Vagina (tissue), 2 donors: ENCODE data around the gene AFAP1.

Source experiments
- CTCF ChIP-seq, 3 experiments: fragments of 450-650 bp in 2 of 3; fragments of 200-600 bp in 1 of 3; sonication (generic) in 1 of 3; IDR thresholded peaks; one replicate each; pipeline ENCODE4 v1.5.1; 2017 to 2019; ENCODE audit warnings: antibody characterized with exemption in 3 of 3, mild to moderate bottlenecking in 2 of 3, moderate library complexity in 2 of 3
- POLR2A ChIP-seq, 2 donors: fragments of 450-650 bp; IDR thresholded peaks; one replicate each; pipeline ENCODE4 v1.6.1; 2017; ENCODE audit warnings: antibody characterized with exemption in 2 of 2, mild to moderate bottlenecking in 2 of 2, moderate library complexity in 2 of 2
- POLR2AphosphoS5 ChIP-seq, 2 donors: sonication (generic); formaldehyde crosslinking; IDR thresholded peaks; one replicate each; pipeline ENCODE4 v1.9.0; 2017; ENCODE audit warnings: antibody characterized with exemption in 2 of 2, mild to moderate bottlenecking in 2 of 2, low read depth in 1 of 2; ENCODE audit not compliant: insufficient read depth in 1 of 2

GRCh38 chr4:7746351-7747061 lies 193.2 kb downstream of the AFAP1 start:
- TF ChIP-seq CTCF (IDR thresholded peaks at IDR 0.05) (no peak), POLR2AphosphoS5 (IDR thresholded peaks at IDR 0.05; ENCODE audit: insufficient read depth in 1 of 2, low read depth in 1 of 2) (no peak), POLR2A (IDR thresholded peaks at IDR 0.05) (no peak)
